ENCODE measurements around the gene COG3. TPM values are rescaled to one million over a fixed set of nuclear protein-coding genes. Genes with fewer than 3 reads are reported as not detected.

COG3 gene
- total and polyA plus RNA-seq, 2 experiments from 2014 or later = 19.9 to 36.1 TPM

- H3K36me3 ChIP-seq (replicated peaks; ENCODE audit: insufficient read depth, low read depth) = no peaks in the 10 kb centered on the region
- H3K27ac ChIP-seq = no peak overlapping the region
- H3K79me2 ChIP-seq = no peaks in the 10 kb centered on the region
- no peaks in the 10 kb centered on the region for H4K20me1 ChIP-seq (ENCODE audit: insufficient read depth, poor library complexity, severe bottlenecking)
- H3K9me2 ChIP-seq (replicated peaks; ENCODE audit: insufficient read depth) = no peaks in the 10 kb centered on the region
- no peak overlapping the region for H3K4me3 ChIP-seq
- no peak overlapping the region for H3K4me2 ChIP-seq
- no peaks in the 10 kb centered on the region for H3K27me3 ChIP-seq
- WGBS (ENCODE audit: low lambda C conversion rate, missing lambda C conversion rate) = 86% methylated on average over 3 of the region's 3 CpGs
- H2AFZ ChIP-seq = no peak overlapping the region
- TF ChIP-seq EZH2phosphoT487 (IDR thresholded peaks at IDR 0.05; ENCODE audit: low read depth, severe bottlenecking, unreplicated experiment) (no peak), EZH2 (IDR thresholded peaks at IDR 0.05; ENCODE audit: borderline replicate concordance) (no peak)
- TF ChIP-seq, protein P1, sequence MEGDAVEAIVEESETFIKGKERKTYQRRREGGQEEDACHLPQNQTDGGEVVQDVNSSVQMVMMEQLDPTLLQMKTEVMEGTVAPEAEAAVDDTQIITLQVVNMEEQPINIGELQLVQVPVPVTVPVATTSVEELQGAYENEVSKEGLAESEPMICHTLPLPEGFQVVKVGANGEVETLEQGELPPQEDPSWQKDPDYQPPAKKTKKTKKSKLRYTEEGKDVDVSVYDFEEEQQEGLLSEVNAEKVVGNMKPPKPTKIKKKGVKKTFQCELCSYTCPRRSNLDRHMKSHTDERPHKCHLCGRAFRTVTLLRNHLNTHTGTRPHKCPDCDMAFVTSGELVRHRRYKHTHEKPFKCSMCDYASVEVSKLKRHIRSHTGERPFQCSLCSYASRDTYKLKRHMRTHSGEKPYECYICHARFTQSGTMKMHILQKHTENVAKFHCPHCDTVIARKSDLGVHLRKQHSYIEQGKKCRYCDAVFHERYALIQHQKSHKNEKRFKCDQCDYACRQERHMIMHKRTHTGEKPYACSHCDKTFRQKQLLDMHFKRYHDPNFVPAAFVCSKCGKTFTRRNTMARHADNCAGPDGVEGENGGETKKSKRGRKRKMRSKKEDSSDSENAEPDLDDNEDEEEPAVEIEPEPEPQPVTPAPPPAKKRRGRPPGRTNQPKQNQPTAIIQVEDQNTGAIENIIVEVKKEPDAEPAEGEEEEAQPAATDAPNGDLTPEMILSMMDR (IDR thresholded peaks at IDR 0.05; ENCODE audit: poor library complexity) = no peak
- no peaks in the 10 kb centered on the region for H3K4me1 ChIP-seq (ENCODE audit: insufficient read depth)
- DNase-seq (ENCODE audit: low spot score) = no peak
- no peaks in the 10 kb centered on the region for H3K9me3 ChIP-seq (ENCODE audit: low read depth)
Measured at GRCh38 chr13:45510672-45511071, 45.9 kb downstream of the COG3 start.

DNA sequence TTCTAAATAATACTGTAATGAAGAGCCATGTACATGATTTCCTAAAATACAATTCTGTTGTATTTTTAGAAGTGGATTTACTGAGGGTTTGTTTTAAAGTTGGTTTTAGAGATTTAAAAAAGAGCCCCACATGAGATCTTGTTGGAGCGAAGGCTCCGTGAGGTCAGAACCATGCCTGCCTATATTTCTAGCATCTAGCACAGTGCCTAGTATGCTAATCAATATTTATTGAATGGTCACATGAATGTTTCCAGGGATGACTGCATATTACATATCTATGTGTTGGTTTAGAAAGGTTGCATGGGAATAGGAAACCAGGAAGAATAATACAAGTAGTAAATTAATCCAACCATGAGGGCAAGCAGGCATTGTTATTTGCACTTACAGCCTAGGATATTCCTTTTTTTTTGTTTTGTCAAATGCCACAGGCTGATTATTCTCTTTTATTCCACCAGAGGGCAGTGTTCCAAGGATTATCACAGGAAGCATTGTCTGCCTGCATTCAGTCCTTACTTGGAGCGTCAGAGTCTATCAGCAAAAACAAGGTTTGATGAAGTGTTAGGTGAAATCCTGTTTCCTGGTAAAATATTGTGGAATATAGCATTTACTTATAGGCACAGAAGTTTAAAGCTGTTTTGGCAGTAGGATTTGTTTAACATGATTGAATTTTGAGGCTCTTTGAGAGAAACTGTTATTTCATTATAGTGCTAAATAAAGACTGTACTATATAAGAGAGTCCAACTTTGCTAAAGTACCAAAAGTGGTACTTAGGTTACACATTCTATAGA, 46.8 kb downstream of the COG3 start:
- no peaks in the 10 kb centered on the region for H3K36me3 ChIP-seq (replicated peaks; ENCODE audit: insufficient read depth, low read depth)
- H3K9me3 ChIP-seq (ENCODE audit: low read depth) = no peaks in the 10 kb centered on the region
- H2AFZ ChIP-seq = no peak overlapping the region
- no peaks in the 10 kb centered on the region for H3K27me3 ChIP-seq
- H3K27ac ChIP-seq = no peak overlapping the region
- no peak overlapping the region for H3K4me3 ChIP-seq
- H3K9me2 ChIP-seq (replicated peaks; ENCODE audit: insufficient read depth) = no peaks in the 10 kb centered on the region
- 73% methylated on average over 3 of the region's 3 CpGs for WGBS (ENCODE audit: low lambda C conversion rate, missing lambda C conversion rate)
- H4K20me1 ChIP-seq (ENCODE audit: insufficient read depth, poor library complexity, severe bottlenecking) = no peaks in the 10 kb centered on the region
- H3K4me1 ChIP-seq (ENCODE audit: insufficient read depth) = no peaks in the 10 kb centered on the region
- no peak overlapping the region for H3K4me2 ChIP-seq
- peak; percentile 80 for DNase-seq (ENCODE audit: low spot score)
- TF ChIP-seq EZH2phosphoT487 (IDR thresholded peaks at IDR 0.05; ENCODE audit: low read depth, severe bottlenecking, unreplicated experiment) = no peak
- TF ChIP-seq, protein P1 (IDR thresholded peaks at IDR 0.05; ENCODE audit: poor library complexity) = peak; percentile 90
- no peaks in the 10 kb centered on the region for H3K79me2 ChIP-seq

DNA sequence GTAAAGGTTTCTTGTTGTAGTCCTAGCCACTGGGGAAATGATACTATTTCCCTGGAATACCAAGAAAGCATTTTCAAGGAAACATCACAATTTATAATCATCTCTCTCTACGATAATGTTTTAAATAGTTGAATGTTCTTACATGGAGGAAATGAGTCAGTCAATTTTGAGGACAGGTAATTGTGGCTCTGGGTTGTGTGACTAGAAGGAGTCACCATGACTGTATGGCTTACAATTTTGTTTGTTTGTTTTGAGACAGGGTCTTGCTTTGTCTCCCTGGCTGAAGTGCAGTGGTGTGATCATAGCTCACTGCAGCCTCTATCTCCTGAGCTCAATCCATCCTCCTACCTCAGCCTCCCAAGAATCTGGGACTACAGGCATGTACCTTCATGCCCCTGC, 47.4 kb downstream of the COG3 start:
- no peak overlapping the region for H3K4me3 ChIP-seq
- H3K4me2 ChIP-seq = no peak overlapping the region
- DNase-seq (ENCODE audit: low spot score) = no peak
- 92% methylated on average over 1 of the region's 1 CpG for WGBS (ENCODE audit: low lambda C conversion rate, missing lambda C conversion rate)
- no peaks in the 10 kb centered on the region for H3K36me3 ChIP-seq (replicated peaks; ENCODE audit: insufficient read depth, low read depth)
- TF ChIP-seq EZH2phosphoT487 (IDR thresholded peaks at IDR 0.05; ENCODE audit: low read depth, severe bottlenecking, unreplicated experiment) (no peak), EZH2 (IDR thresholded peaks at IDR 0.05; ENCODE audit: borderline replicate concordance) (no peak)
- TF ChIP-seq, protein P1 (IDR thresholded peaks at IDR 0.05; ENCODE audit: poor library complexity) = no peak
- H3K9me3 ChIP-seq (ENCODE audit: low read depth) = no peaks in the 10 kb centered on the region
- no peaks in the 10 kb centered on the region for H3K79me2 ChIP-seq
- no peaks in the 10 kb centered on the region for H3K27me3 ChIP-seq
- no peaks in the 10 kb centered on the region for H3K9me2 ChIP-seq (replicated peaks; ENCODE audit: insufficient read depth)
- no peak overlapping the region for H2AFZ ChIP-seq
- no peaks in the 10 kb centered on the region for H4K20me1 ChIP-seq (ENCODE audit: insufficient read depth, poor library complexity, severe bottlenecking)
- H3K27ac ChIP-seq = no peak overlapping the region
- H3K4me1 ChIP-seq (ENCODE audit: insufficient read depth) = no peaks in the 10 kb centered on the region

Measured in hepatocyte (in vitro differentiated cells).